Measurements from ENCODE around the gene KIZ.
"Not testable (repeated sequence)": the region's sequence is repeated elsewhere in the genome, so short reads cannot be mapped to it uniquely, and the experiment has no call there.

Gene KIZ

GRCh38 chr20:21246161-21246560 is 120.3 kb downstream of the KIZ start:
- Histone ChIP-seq H3K36me3 (ENCODE audit: control insufficient read depth in 2 of 2, insufficient read depth in 2 of 2, low read length in 2 of 2) (no peaks in the 10 kb centered on the region), H3K9me3 (ENCODE audit: control insufficient read depth in 2 of 2, low read length in 2 of 2) (no peaks in the 10 kb centered on the region), H3K27me3 (ENCODE audit: control insufficient read depth in 2 of 2, insufficient read depth in 2 of 2, low read length in 2 of 2) (no peaks in the 10 kb centered on the region), H3K9ac (ENCODE audit: low read depth in 1 of 2, low read length in 2 of 2) (no peak overlapping the region), H3K4me1 (ENCODE audit: control insufficient read depth in 2 of 2, insufficient read depth in 2 of 2, low read length in 2 of 2) (no peaks in the 10 kb centered on the region), H3K4me3 (ENCODE audit: low read length in 2 of 2) (no peak overlapping the region), H3K27ac (ENCODE audit: low read depth in 2 of 2, low read length in 2 of 2) (no peak overlapping the region)

GRCh38 chr20:21247603-21248095 is 121.8 kb downstream of the KIZ start:
- H3K4me3 ChIP-seq (ENCODE audit: low read length in 2 of 2), result not testable (repeated sequence)

GRCh38 chr20:21251278-21251677 is 125.4 kb downstream of the KIZ start:
- Histone ChIP-seq H3K4me1 (ENCODE audit: control insufficient read depth in 2 of 2, insufficient read depth in 2 of 2, low read length in 2 of 2) (no peaks in the 10 kb centered on the region), H3K27me3 (ENCODE audit: control insufficient read depth in 2 of 2, insufficient read depth in 2 of 2, low read length in 2 of 2) (no peaks in the 10 kb centered on the region), H3K27ac (ENCODE audit: low read depth in 2 of 2, low read length in 2 of 2) (no peak overlapping the region), H3K9ac (ENCODE audit: low read depth in 1 of 2, low read length in 2 of 2) (no peak overlapping the region), H3K9me3 (ENCODE audit: control insufficient read depth in 2 of 2, low read length in 2 of 2) (no peaks in the 10 kb centered on the region), H3K4me3 (ENCODE audit: low read length in 2 of 2) (no peak overlapping the region), H3K36me3 (ENCODE audit: control insufficient read depth in 2 of 2, insufficient read depth in 2 of 2, low read length in 2 of 2) (no peaks in the 10 kb centered on the region)

More at GRCh38 chr20:21247603-21248095, 121.8 kb downstream of the KIZ start:
- H3K27ac ChIP-seq (ENCODE audit: low read depth in 2 of 2, low read length in 2 of 2); H3K4me1 ChIP-seq (ENCODE audit: control insufficient read depth in 2 of 2, insufficient read depth in 2 of 2, low read length in 2 of 2); H3K9me3 ChIP-seq (ENCODE audit: control insufficient read depth in 2 of 2, low read length in 2 of 2); H3K36me3 ChIP-seq (ENCODE audit: control insufficient read depth in 2 of 2, insufficient read depth in 2 of 2, low read length in 2 of 2); H3K27me3 ChIP-seq (ENCODE audit: control insufficient read depth in 2 of 2, insufficient read depth in 2 of 2, low read length in 2 of 2); H3K9ac ChIP-seq (ENCODE audit: low read depth in 1 of 2, low read length in 2 of 2): not testable (repeated sequence)

DNA sequence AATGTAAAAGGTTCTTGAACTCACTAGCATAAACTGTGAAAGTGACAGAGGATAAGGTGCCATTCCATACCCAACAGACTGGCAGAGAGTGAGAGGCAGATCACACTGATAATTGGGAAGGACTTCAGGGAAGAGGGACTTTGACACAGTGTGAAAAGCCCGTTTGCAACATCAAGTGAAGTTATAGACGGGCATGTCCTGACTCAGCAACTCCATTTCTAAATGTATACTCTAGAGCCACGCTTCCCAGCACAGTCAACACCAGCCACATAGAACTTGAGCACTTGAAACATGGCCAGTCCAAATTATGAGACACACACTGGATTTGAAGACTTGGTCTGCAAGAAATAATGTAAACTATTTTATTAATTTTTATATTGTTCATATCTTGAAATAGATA is 131.3 kb downstream of the KIZ start:
- Histone ChIP-seq H3K9ac (ENCODE audit: low read depth in 1 of 2, low read length in 2 of 2) (no peak overlapping the region), H3K4me3 (ENCODE audit: low read length in 2 of 2) (no peak overlapping the region), H3K4me1 (ENCODE audit: control insufficient read depth in 2 of 2, insufficient read depth in 2 of 2, low read length in 2 of 2) (no peaks in the 10 kb centered on the region)

DNA sequence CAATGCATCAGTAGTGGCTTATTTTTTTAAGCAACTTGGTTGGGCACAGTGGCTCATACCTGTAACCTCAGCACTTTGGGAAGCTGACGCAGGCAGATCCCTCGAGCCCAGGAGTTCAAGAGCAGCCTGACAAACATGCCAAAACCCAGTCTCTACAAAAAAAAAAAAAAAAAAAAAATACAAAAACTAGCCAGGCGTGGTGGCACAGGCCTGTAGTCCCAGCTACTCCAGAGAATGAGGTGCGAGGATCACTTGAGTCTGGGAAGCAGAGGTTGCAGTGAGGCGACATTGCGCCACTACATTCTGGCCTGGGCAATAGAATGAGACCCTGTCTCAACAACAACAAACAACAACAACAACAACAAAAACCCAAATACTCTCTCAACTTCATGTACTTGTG is 132.5 kb downstream of the KIZ start:
- Histone ChIP-seq H3K9ac (ENCODE audit: low read depth in 1 of 2, low read length in 2 of 2) (no peak overlapping the region), H3K27ac (ENCODE audit: low read depth in 2 of 2, low read length in 2 of 2) (no peak overlapping the region), H3K27me3 (ENCODE audit: control insufficient read depth in 2 of 2, insufficient read depth in 2 of 2, low read length in 2 of 2) (no peaks in the 10 kb centered on the region), H3K9me3 (ENCODE audit: control insufficient read depth in 2 of 2, low read length in 2 of 2) (no peaks in the 10 kb centered on the region), H3K4me1 (ENCODE audit: control insufficient read depth in 2 of 2, insufficient read depth in 2 of 2, low read length in 2 of 2) (no peaks in the 10 kb centered on the region), H3K4me3 (ENCODE audit: low read length in 2 of 2) (no peak overlapping the region), H3K36me3 (ENCODE audit: control insufficient read depth in 2 of 2, insufficient read depth in 2 of 2, low read length in 2 of 2) (no peaks in the 10 kb centered on the region)

More for the DNA sequence above, 131.3 kb downstream of the KIZ start:
- Histone ChIP-seq H3K9me3 (ENCODE audit: control insufficient read depth in 2 of 2, low read length in 2 of 2) (no peaks in the 10 kb centered on the region), H3K27me3 (ENCODE audit: control insufficient read depth in 2 of 2, insufficient read depth in 2 of 2, low read length in 2 of 2) (no peaks in the 10 kb centered on the region), H3K27ac (ENCODE audit: low read depth in 2 of 2, low read length in 2 of 2) (no peak overlapping the region), H3K36me3 (ENCODE audit: control insufficient read depth in 2 of 2, insufficient read depth in 2 of 2, low read length in 2 of 2) (no peaks in the 10 kb centered on the region)

DNA sequence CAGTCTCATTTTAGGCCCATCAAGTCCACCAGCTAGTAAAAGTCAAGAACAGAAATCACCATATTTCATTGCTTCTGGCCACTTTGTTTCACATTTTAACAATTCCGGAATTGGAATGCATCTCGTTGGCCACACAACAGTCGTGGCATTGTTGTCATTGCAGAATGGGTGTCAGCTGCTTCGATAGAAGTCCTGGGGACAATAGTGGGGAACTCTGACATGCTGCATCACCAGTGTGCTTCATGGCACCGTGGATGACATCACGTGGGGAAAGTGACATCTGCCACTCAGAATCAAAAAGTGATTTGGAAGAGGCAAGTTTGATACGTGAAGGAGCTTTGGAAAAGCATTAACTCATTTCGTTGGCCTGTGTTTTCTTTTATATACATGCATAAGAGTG is 133.5 kb downstream of the KIZ start:
- no peak overlapping the region for H3K9ac ChIP-seq (ENCODE audit: low read depth in 1 of 2, low read length in 2 of 2)
- no peaks in the 10 kb centered on the region for H3K4me1 ChIP-seq (ENCODE audit: control insufficient read depth in 2 of 2, insufficient read depth in 2 of 2, low read length in 2 of 2)
- no peak overlapping the region for H3K4me3 ChIP-seq (ENCODE audit: low read length in 2 of 2)
- H3K36me3 ChIP-seq (ENCODE audit: control insufficient read depth in 2 of 2, insufficient read depth in 2 of 2, low read length in 2 of 2), result no peaks in the 10 kb centered on the region
- H3K9me3 ChIP-seq (ENCODE audit: control insufficient read depth in 2 of 2, low read length in 2 of 2), result no peaks in the 10 kb centered on the region
- H3K27ac ChIP-seq (ENCODE audit: low read depth in 2 of 2, low read length in 2 of 2), result no peak overlapping the region
- H3K27me3 ChIP-seq (ENCODE audit: control insufficient read depth in 2 of 2, insufficient read depth in 2 of 2, low read length in 2 of 2), result no peaks in the 10 kb centered on the region

DNA sequence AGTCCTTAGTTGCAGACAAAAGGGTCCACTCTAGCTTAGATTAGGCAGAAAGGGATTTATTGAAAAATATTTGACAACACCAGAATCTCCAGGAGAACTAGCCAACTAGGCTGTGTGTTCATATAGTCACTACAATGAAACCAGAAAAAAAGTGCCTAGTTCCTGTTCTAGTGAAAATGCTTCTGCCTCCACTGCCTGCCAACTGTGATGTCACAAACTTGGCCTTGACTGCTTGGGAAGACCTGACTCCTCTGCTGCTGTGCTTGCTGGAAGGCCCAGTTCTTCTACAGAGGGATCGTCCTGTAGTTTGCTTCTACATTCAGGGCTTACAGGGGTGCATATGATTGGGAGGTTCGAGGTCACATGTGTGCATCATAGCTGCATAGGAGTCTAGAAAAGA is 136.9 kb downstream of the KIZ start:
- H3K36me3 ChIP-seq (ENCODE audit: control insufficient read depth in 2 of 2, insufficient read depth in 2 of 2, low read length in 2 of 2), result no peaks in the 10 kb centered on the region
- H3K27me3 ChIP-seq (ENCODE audit: control insufficient read depth in 2 of 2, insufficient read depth in 2 of 2, low read length in 2 of 2), result peaks cover 0 to 2% of the 10 kb centered on the region in 2 donors
- H3K9me3 ChIP-seq (ENCODE audit: control insufficient read depth in 2 of 2, low read length in 2 of 2), result peaks cover 0 to 5% of the 10 kb centered on the region in 2 donors
- H3K9ac ChIP-seq (ENCODE audit: low read depth in 1 of 2, low read length in 2 of 2), result no peak overlapping the region
- H3K4me1 ChIP-seq (ENCODE audit: control insufficient read depth in 2 of 2, insufficient read depth in 2 of 2, low read length in 2 of 2), result no peaks in the 10 kb centered on the region
- no peak overlapping the region for H3K27ac ChIP-seq (ENCODE audit: low read depth in 2 of 2, low read length in 2 of 2)
- H3K4me3 ChIP-seq (ENCODE audit: low read length in 2 of 2), result no peak overlapping the region

DNA sequence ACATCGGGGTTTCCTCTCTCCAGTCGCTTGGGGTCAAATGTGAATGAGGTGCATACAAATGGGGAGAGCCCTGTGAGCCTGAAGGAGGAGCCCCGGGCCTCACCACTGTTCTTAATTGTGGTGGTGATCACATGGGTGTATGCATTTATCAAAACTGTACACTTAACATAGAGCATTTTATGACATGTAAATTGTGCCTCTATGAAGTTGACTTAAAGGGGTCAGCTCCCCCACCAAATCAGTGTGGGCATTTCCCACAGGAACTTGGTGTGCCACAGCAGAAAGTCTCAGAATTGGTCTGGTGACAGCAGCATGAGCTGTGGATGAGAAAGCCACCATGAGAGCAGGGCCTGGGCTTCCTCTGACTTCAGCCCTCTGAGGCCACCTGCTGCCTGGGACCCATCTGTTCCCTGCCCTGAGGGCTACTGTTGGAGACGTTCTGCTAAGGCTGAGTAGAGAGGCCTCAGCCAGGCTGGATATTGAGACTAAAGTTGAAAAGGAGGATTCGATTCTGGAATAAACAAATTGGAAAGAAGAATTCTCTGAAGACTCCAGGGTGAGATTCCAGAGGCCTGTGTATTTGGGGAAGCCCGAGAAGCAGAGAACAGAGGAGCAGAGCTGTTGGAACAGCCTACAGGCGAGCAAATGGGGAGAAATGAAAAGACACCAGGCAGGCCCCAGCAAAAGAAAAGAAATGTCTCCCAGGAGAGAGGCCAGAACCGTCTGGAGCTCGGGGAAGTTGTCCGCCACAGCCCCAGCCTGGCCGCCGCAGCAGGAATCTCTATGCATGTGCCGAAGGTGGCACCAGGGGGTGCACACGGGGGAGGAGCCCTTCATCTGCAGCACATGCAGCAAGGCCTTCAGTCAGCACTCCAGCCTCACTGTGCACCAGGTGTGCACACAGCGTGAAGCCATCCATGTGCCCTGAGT is 139.6 kb downstream of the KIZ start:
- H3K9me3 ChIP-seq (ENCODE audit: control insufficient read depth in 2 of 2, low read length in 2 of 2), result peaks cover 0 to 5% of the 10 kb centered on the region in 2 donors
- no peak overlapping the region for H3K9ac ChIP-seq (ENCODE audit: low read depth in 1 of 2, low read length in 2 of 2)
- H3K27ac ChIP-seq (ENCODE audit: low read depth in 2 of 2, low read length in 2 of 2), result no peak overlapping the region
- H3K27me3 ChIP-seq (ENCODE audit: control insufficient read depth in 2 of 2, insufficient read depth in 2 of 2, low read length in 2 of 2), result peaks cover 0 to 2% of the 10 kb centered on the region in 2 donors
- no peaks in the 10 kb centered on the region for H3K4me1 ChIP-seq (ENCODE audit: control insufficient read depth in 2 of 2, insufficient read depth in 2 of 2, low read length in 2 of 2)
- H3K36me3 ChIP-seq (ENCODE audit: control insufficient read depth in 2 of 2, insufficient read depth in 2 of 2, low read length in 2 of 2), result no peaks in the 10 kb centered on the region
- H3K4me3 ChIP-seq (ENCODE audit: low read length in 2 of 2), result no peak overlapping the region

DNA sequence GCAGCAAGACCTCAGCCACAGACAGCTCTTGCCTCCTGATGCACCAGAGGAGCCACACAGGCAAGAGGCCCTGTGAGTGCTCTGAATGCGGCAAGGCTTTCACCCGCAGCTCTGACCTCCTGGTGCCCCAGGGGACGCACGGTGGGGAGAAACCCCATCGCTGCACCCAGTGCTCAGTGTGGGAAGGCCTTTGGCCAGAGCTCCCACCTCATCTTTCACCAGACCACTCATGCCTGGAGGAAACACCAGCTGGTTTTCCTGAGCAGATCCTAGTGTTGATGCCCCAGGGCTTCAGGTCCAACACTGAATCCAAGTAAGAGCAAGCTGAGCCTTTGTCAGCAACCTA is 140.3 kb downstream of the KIZ start:
- Histone ChIP-seq H3K9me3 (ENCODE audit: control insufficient read depth in 2 of 2, low read length in 2 of 2) (peaks cover 0 to 5% of the 10 kb centered on the region in 2 donors), H3K27ac (ENCODE audit: low read depth in 2 of 2, low read length in 2 of 2) (no peak overlapping the region), H3K9ac (ENCODE audit: low read depth in 1 of 2, low read length in 2 of 2) (no peak overlapping the region), H3K27me3 (ENCODE audit: control insufficient read depth in 2 of 2, insufficient read depth in 2 of 2, low read length in 2 of 2) (peaks cover 0 to 2% of the 10 kb centered on the region in 2 donors), H3K4me3 (ENCODE audit: low read length in 2 of 2) (no peak overlapping the region), H3K4me1 (ENCODE audit: control insufficient read depth in 2 of 2, insufficient read depth in 2 of 2, low read length in 2 of 2) (no peaks in the 10 kb centered on the region), H3K36me3 (ENCODE audit: control insufficient read depth in 2 of 2, insufficient read depth in 2 of 2, low read length in 2 of 2) (no peaks in the 10 kb centered on the region)

- Histone ChIP-seq H3K4me1 (ENCODE audit: control insufficient read depth in 2 of 2, insufficient read depth in 2 of 2, low read length in 2 of 2) (peaks cover 0 to 2% of the 10 kb centered on the region in 2 donors), H3K9me3 (ENCODE audit: control insufficient read depth in 2 of 2, low read length in 2 of 2) (peaks cover 2 to 5% of the 10 kb centered on the region in 2 donors), H3K36me3 (ENCODE audit: control insufficient read depth in 2 of 2, insufficient read depth in 2 of 2, low read length in 2 of 2) (no peaks in the 10 kb centered on the region), H3K9ac (ENCODE audit: low read depth in 1 of 2, low read length in 2 of 2) (no peak overlapping the region), H3K4me3 (ENCODE audit: low read length in 2 of 2) (no peak overlapping the region), H3K27ac (ENCODE audit: low read depth in 2 of 2, low read length in 2 of 2) (no peak overlapping the region), H3K27me3 (ENCODE audit: control insufficient read depth in 2 of 2, insufficient read depth in 2 of 2, low read length in 2 of 2) (peaks cover 0 to 2% of the 10 kb centered on the region in 2 donors)
Observed at GRCh38 chr20:21269772-21270171, 143.9 kb downstream of the KIZ start.

Data from mucosa of rectum (tissue), 2 donors.